A549 treated with DMSO at 1 μM for 4 hours (cell line): ENCODE data around the gene LIMK2. TPM values are rescaled to one million over a fixed set of nuclear protein-coding genes. Genes with fewer than 3 reads are reported as not detected.

Experiments
- total RNA-seq: library from RNA; stranded (reverse); fragments of 200-300 nt; extraction: Qiagen RNA extraction; gene quantifications from 5 replicates; pipeline ENCODE4 v1.2.3, GENCODE V29; 2022; ENCODE audit warnings: low read depth

LIMK2 gene
- 7.6 to 9.2 TPM (median 8.5 TPM) in 5 replicates for total RNA-seq

GRCh38 chr22:31211862-31212730 is at the start of gene LIMK2:
TSS of gene LIMK2 (plus strand) at chr22:31212298. CDS start at chr22:31212409, 111 bp downstream.

GRCh38 chr22:31292236-31292989 is 80.3 kb downstream of the LIMK2 start, which contains the start of gene PIK3IP1:
TSS of gene PIK3IP1 (minus strand) at chr22:31292488. CDS start at chr22:31292344, 144 bp downstream.

Other genes starting within 250 kb of the LIMK2 start
- gene MORC2, start 243.5 kb upstream of the LIMK2 start, total RNA-seq, result 11.7 to 17.2 TPM (median 15.8 TPM) in 5 replicates
- 29.8 to 36.0 TPM (median 33.7 TPM) in 5 replicates for gene TUG1, start 243.0 kb upstream of the LIMK2 start, total RNA-seq
- gene SMTN, start 131.0 kb upstream of the LIMK2 start, total RNA-seq, result 24.5 to 37.9 TPM (median 34.7 TPM) in 5 replicates
- gene SELENOM, start 104.7 kb upstream of the LIMK2 start, total RNA-seq, result 65.3 to 74.2 TPM (median 66.6 TPM) in 5 replicates
- 0.55 to 0.80 TPM (median 0.68 TPM) in 5 replicates for gene INPP5J, start 89.3 kb upstream of the LIMK2 start, total RNA-seq
- not detected in 5 replicates for gene PLA2G3, start 71.8 kb upstream of the LIMK2 start, total RNA-seq
- gene RNF185, start 52.1 kb upstream of the LIMK2 start, total RNA-seq, result 22.7 to 26.8 TPM (median 25.9 TPM) in 5 replicates
- gene PIK3IP1, start 80.2 kb downstream of the LIMK2 start, total RNA-seq, result 1.2 to 2.1 TPM (median 1.3 TPM) in 5 replicates
- gene PATZ1, start 134.0 kb downstream of the LIMK2 start, total RNA-seq, result 19.9 to 22.1 TPM (median 21.2 TPM) in 5 replicates
- 55.5 to 92.9 TPM (median 61.2 TPM) in 5 replicates for gene DRG1, start 187.3 kb downstream of the LIMK2 start, total RNA-seq